VCaP (cell line): ENCODE results near the gene RASA3.

Experiments
- H3K27ac ChIP-seq: fragments of 450-650 bp; 2 replicates; pipeline ENCODE4 v1.5.1; 2017
- TF ChIP-seq, protein P1 (sequence below): fragments of 450-650 bp; conservative IDR thresholded peaks from 2 replicates; pipeline ENCODE4 v1.5.1; 2017; ENCODE audit warnings: mild to moderate bottlenecking, moderate library complexity

Gene RASA3

DNA sequence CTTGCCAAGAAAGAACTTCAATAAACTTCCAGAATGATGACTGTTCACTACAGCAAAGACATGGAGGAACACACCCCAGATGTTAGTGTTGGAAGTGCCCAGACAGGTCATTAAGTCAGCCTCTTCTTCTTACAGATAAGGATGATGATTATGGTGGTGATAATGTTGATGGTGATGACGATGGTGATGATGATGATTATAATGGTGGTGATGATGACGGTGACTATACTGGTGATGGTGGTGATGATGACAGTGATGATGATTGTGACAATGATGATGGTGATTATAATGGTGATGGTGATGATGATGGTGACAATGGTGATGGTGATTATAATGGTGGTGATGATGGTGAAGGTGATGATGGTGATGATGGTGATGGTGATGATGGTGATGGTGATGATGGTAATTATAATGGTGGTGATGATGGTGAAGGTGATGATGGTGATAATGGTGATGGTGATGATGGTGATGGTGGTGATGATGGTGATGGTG lies 167.0 kb downstream of the RASA3 start:
- no peak overlapping the region for H3K27ac ChIP-seq
- TF ChIP-seq, protein P1, sequence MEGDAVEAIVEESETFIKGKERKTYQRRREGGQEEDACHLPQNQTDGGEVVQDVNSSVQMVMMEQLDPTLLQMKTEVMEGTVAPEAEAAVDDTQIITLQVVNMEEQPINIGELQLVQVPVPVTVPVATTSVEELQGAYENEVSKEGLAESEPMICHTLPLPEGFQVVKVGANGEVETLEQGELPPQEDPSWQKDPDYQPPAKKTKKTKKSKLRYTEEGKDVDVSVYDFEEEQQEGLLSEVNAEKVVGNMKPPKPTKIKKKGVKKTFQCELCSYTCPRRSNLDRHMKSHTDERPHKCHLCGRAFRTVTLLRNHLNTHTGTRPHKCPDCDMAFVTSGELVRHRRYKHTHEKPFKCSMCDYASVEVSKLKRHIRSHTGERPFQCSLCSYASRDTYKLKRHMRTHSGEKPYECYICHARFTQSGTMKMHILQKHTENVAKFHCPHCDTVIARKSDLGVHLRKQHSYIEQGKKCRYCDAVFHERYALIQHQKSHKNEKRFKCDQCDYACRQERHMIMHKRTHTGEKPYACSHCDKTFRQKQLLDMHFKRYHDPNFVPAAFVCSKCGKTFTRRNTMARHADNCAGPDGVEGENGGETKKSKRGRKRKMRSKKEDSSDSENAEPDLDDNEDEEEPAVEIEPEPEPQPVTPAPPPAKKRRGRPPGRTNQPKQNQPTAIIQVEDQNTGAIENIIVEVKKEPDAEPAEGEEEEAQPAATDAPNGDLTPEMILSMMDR: no peak

DNA sequence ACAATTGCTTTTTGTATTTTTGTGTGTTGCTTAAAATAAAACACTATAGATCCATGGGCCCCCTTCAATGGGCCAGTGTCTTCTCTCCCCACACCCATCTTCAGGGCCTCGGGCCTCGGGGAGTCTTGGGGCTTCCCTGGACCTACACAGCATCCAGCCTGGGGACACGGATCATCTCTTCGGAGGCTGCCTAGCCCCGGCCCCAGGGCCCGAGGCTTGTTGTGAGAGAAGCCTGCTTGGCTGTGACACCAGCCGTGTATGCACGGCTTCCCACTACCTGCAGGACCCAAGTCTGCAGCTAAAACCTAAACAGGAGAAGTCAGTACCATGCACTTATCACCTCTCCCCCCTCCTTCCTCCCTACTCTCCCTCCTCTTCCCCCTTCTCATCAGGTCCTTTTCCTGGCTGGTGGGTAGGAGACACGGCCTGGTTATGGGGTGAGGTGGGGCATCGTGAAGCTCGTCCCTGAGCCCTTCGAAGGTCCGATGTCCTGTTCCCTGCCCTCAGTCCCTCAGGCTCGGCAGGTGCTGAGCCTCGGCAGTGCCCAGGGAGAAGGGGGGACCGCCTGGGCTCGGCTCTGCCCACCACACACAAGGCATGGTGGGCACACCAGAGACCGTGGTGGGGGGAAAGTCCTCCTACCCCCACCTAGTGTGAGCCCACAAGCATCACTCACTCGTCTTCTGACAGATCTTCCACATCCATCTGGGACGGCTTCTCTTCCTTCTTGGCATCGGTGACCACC lies 168.0 kb downstream of the RASA3 start:
- TF ChIP-seq, protein P1: no peak
- H3K27ac ChIP-seq: no peak overlapping the region

DNA sequence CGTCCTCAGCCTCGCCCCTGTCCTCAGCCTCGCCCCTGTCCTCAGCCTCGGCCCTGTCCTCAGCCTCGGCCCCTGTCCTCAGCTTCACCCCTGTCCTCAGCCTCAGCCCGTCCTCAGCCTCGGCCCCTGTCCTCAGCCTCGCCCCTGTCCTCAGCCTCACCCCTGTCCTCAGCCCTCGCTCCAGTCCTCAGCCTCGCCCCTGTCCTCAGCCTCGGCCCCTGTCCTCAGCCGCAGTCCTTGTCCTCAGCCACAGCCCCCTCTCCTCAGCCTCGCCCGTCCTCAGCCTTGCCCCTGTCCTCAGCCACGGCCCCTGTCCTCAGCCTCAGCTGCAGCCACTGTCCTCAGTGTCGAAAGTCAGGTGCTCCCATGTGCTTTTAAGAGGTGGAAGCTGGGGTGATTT lies 169.0 kb downstream of the RASA3 start:
- TF ChIP-seq, protein P1: no peak

DNA sequence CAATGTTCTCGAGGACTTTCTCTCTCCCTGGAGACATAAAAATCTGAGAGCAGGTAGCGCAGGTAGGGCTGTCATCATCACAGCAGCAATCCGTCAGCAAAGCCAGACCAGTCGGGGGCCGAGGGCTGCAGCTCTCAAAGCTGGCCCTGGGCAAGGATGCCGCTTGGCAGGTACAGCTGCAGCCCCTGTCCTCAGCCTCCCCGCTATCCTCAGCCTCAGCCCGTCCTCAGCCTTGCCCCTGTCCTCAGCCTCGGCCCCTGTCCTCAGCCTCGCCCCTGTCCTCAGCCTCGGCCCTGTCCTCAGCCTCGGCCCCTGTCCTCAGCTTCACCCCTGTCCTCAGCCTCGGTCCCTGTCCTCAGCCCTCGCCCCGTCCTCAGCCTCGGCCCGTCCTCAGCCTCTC lies 169.4 kb downstream of the RASA3 start:
- no peak overlapping the region for H3K27ac ChIP-seq
- TF ChIP-seq, protein P1: no peak

More for the DNA sequence above, 169.0 kb downstream of the RASA3 start:
- no peak overlapping the region for H3K27ac ChIP-seq

DNA sequence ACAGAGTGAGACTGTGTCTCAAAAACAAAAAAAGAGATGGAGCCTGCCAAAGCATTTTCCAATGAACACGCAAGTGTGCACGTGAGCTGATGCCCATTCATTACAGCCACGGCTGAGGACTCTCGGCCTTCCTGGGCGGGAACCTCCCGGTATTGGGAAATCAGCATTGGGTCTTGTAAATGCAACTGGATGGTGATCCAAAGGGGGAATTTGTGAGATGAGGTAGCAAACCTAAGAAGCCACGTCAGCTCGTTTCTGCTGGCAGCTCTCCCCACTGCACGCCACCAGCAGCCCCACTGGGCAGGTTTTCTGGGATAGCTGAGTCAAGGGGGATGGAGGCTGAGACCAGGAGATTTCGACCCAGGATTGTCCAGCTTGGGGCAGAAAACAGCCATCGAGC lies 170.0 kb downstream of the RASA3 start:
- H3K27ac ChIP-seq: no peak overlapping the region
- TF ChIP-seq, protein P1: no peak

DNA sequence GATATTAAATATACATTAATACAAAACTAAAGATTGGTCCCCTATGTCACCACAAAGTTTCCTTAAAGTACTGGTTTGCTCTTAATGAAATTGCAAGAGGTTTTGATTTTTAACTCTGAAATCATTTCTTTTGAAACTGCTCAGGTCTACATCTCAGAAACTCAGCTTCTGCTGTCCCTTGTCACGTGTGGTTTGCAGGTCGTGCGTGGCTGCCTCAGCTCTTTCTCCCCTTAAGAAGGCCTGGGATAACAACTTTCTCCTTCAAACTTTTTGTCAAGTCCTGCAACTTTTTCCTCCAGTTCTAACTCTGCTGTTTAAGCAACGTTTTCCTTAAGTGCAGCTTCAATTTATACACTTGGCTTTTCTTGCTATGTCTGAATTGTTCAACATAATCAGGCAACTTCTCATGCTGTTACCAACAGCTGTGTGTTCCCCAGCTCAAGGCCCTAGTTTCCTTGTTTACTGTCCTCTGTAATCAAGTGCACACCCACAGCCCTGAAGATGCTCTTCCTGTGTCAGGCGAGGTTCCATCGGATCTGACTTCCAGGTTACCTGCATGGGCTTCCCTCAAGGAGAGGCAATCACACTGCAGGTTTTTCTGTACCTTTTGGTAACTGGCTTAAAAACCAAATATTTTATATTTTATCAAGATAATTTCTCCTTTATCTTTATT lies 172.0 kb downstream of the RASA3 start:
- TF ChIP-seq, protein P1: no peak
- H3K27ac ChIP-seq: no peak overlapping the region

DNA sequence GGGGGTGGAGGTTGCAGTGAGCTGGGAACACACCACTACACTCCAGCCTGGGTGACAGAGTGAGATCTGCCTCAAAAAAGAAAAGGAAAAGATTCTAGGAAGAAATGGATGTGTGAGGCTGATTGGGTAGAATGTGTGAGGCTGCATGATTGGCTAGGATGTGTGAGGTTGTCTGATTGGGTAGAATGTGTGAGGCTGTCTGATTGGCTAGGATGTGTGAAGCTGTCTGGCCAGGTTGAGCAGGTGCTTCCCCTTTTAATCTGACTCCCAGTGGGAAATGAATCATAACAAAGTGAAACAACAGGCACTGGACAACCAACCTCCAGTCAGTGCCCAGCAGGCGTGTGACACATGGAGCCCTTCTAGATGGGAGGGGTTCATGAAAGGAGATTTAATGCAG lies 173.2 kb downstream of the RASA3 start:
- H3K27ac ChIP-seq: no peak overlapping the region
- TF ChIP-seq, protein P1: no peak
